ENCODE measurements around the gene FMNL2.

- TF ChIP-seq EZH2 (IDR thresholded peaks at IDR 0.05; ENCODE audit: low read depth, unreplicated experiment) (no peak), CREB1 (CRISPR knock-in tag; IDR thresholded peaks at IDR 0.05; ENCODE audit: low read depth) (no peak), CTCF (conservative IDR thresholded peaks at IDR 0.05; ENCODE audit: low read depth in 2 of 2) (no peak), REST (IDR thresholded peaks at IDR 0.05; ENCODE audit: unreplicated experiment) (no peak), EZH2phosphoT487 (IDR thresholded peaks at IDR 0.05; ENCODE audit: unreplicated experiment) (no peak), STAT1 (IDR thresholded peaks at IDR 0.05; ENCODE audit: unreplicated experiment) (no peak), POLR2AphosphoS5 (IDR thresholded peaks at IDR 0.05; ENCODE audit: low read depth) (no peak), JUNB (IDR thresholded peaks at IDR 0.05; ENCODE audit: unreplicated experiment) (no peak), ETS1 (IDR thresholded peaks at IDR 0.05) (no peak)
Measured at GRCh38 chr2:152395572-152395971, 60.6 kb downstream of the FMNL2 start.
